GM18867 (cell line): ENCODE data around the gene CCDC91.
"Not testable (repeated sequence)": the region's sequence is repeated elsewhere in the genome, so short reads cannot be mapped to it uniquely, and the experiment has no call there.

Experiments
- ATAC-seq: cut with Tn5 transposase; IDR thresholded peaks from one replicate; pipeline ENCODE4 v1.9.1; 2021; ENCODE audit warnings: mild to moderate bottlenecking, moderate library complexity; ENCODE audit not compliant: unreplicated experiment

Gene CCDC91

DNA sequence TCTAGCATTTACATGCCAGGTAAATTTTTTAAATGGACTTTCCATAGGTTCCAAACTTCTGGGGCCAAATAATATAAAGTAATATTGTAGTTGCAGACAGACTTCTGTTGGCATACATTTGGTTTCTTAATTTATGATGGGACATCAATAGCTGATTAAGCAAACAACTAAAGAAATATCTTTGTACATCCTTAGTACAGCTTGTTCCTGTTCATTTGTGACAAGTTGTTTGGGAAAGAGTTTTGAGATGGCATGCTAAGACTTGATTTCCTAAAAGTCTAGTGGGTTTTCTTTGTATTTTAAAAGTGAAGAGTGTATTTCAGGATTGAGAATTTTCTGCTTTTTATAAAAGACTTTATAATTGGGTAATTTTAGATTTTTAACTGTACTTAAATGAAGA is 41.0 kb downstream of the CCDC91 start:
- no peak for ATAC-seq

DNA sequence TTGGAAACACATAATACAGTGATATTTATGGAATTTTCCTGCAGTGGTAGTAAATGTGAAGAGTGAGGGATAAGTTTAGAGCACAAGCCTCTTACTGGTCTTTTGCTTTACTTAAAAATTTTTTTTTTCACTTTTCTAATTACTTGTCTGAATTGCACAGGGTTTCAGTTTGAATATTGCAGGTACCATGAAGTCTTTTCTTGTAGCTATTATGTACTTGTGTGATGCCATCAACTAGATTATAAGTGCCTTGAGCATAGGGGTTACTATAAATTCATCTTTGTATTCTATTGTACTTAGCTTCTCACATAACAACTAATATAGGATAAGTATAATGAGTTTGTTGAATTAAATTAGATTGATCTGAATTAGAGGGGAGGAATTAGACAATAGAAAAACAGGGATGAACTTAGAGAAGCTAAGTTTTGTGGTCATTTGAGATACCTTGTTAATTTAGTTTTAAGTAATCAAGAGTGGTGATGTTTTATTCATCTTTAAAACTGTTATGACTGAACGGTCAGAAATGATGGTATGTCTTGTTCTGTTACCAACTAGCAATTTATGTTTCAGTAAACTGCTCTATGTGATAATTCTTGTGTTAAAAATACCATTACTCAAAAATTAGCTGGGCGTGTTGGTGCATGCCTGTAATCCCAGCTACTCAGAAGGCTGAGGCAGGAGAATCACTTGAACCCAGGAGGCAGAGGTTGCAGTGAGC is 42.1 kb downstream of the CCDC91 start:
- ATAC-seq, result no peak

DNA sequence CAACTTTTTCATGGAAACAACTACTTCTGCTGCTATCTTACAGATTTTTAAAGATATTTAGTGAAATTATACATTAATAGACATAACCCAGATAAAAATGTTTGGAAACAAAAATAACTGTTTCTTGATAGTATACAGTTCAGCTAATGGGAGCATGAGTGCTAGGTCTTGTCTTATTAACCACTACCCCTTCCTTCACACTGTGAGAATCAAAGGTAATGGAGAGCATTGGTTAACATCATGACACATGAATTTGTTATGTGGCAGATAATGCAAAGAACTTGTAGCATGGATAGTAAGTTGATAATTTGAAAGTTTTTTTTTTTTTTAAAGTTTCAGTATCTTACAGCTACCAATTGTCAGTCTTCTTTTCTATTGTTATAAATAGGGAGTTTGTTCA is 44.2 kb downstream of the CCDC91 start:
- no peak for ATAC-seq

DNA sequence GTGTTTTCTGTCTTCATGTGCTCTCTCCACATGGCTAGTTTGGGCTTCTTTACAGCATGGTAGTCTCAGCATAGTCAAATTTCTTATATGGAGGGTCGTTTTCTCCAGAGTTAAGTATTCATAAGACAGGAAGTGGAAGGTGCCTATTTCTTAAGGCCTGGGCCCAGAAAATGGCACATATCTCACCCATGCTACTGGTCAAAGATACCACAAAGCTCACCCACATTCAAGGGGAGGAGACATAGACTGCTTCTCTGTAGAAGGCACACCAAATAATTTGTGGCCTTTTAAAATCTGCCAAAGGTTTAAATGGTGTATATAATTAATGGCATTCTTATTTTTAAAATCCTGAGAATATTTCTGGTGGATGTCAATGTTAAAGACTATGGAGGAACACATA is 44.8 kb downstream of the CCDC91 start:
- ATAC-seq, result no peak

DNA sequence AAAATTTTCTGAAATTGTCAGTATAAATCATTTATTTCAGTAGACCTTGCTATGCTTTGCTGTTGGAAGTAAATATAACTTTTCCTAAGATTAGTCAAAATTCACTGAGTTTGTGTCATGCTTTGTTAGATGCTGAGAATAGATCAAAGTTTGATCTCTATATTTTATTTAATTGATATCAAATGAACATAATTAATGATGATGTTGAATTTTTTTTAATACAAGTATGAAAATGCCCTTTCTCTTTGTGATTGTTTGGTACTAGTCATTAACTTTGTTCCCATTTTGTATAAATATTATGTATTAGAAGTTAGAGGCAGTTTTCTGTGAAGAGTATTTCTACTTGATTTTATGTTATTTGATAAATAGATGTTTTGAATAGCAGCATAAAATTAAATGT is 45.7 kb downstream of the CCDC91 start:
- ATAC-seq, result no peak

DNA sequence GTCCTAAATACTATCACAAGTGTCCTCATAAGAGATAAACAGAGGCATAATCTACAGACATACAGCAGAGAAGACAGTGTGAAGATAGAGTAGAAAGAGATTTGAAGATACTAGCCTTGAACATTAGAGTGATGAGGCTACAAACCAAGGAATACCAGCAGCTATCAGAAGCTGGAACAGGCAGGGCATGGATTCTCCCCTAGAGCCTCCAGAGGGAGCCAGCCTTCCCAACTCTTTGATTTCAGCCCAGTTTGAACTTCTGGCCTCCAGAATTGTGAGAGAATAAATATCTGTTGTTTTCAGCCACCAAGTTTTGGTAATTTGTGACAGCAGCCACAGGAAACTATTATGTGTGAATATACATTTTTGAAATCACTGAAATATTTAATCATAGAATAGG is 47.2 kb downstream of the CCDC91 start:
- ATAC-seq, result no peak

DNA sequence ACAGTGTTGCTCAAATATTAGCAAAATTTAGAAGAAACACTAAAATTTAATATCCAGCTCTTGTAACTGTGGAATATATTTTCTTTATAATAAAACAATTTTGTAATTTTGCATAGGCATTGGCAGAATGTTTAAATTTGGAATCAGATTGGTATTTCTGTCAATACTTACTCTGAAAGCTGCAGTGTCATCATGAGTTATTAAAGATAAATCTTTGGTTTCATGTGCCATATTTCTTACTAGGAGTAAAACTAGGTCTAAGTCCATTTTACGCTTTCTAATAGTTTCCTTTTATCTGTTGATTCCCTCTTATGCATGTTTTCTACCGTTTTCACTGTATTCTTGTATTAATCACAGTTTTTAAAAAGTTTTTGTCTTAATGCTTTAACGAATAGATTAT is 49.7 kb downstream of the CCDC91 start:
- ATAC-seq, result no peak

DNA sequence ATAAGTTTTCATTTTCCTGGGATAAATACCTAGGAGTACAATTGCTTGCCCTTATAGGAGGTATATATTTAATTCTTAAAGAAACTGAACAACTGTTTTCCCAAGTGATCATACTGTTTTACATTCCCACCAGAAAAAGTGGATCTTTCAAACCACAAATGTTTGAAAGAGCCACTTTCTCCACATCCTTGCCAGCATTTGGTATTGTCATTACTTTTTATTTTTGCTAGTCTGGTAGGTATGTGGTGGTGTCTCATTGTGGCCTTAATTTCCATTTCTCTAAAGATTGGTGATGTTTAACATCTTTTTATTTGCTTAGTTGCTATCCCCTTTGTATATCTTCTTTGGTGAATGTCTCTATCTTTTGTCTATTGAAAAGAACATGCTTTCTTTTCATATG is 50.6 kb downstream of the CCDC91 start:
- no peak for ATAC-seq

DNA sequence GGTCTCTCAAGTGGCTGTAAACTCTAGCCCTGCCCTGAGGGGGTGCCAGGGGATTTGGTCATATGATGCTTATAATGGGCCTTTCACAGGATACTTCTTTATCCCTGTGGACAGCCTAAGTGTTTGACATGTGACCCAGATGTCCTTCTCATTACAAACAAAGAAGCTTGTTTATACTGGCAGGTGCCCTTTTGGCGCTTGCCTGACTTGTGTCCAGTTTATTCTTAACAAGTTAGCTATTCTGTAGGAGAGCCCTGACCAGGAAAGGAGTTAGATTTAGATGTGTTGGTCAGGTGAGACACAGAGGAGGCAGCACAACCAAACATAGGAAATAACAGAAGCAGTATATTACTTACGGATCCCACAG is 51.9 kb downstream of the CCDC91 start:
- no peak for ATAC-seq

DNA sequence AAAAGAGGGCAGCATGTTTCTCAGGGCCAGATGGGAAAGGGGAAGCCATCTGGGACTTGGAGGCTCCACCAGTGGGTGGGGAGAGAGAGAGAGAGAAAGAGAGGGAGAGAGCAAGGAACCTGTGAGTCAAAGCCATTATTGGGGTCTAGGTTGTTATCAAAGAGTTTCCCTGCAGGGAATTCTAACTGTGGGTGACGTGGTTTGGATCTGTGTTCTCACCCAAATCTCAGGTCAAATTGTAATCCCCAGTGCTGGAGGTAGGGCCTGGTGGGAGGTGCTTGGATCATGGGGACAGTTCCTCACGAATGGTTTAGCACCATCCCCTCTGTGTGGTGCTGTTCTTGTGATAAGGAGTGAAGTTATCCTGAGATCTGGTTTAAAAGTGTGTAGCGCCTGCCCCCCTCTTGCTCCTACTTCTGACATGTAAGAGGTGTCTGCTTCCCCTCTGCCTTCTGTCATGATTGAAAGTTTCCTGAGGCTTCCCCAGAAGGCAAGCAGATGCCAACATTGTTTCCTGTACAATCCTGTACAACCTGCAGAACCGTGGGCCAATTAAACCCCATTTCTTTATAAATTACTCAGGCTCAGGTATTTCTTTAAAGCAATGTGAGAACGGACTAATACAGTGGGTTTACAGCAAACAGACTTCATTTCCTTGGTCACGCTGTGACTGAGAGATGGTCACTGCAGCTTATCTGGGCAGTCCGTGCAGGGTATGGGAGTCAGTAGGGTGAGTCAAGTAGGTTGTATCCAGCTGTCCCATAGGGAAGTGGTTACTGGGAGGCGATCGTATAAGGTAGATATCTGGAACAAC is 52.4 kb downstream of the CCDC91 start:
- ATAC-seq, result no peak

DNA sequence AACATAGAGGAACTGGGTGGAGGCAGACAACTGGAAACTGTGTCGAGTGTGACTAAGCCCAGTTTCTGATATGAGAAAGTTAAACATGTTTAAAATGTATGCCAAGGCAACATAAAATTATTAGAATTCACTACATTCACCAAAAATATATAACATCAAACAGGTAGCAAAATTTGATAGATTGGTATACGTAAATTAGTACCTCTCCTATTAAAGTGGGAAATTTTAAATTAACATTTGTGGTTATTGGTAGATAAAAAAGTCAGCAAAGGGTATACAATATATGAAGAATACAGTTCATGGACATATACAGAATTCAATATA is 53.0 kb downstream of the CCDC91 start:
- ATAC-seq, result no peak

DNA sequence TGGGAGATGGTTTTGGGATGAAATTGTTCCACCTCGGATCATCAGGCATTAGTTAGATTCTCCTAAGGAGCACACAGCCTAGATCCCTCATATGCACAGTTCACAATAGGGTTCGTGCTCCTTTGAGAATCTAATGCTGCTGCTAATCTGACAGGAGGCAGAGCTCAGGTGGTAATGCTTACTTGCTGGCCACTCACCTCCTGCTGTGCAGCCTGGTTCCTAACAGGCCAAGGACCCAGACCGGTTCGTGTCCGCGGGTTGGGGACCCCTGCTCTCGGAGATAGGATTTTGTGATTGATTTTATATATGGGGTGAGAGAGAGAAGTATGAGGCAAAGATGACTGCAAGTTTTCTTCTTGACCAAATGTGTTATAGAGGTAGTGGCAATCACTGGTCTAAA is 57.5 kb downstream of the CCDC91 start:
- ATAC-seq, result no peak

DNA sequence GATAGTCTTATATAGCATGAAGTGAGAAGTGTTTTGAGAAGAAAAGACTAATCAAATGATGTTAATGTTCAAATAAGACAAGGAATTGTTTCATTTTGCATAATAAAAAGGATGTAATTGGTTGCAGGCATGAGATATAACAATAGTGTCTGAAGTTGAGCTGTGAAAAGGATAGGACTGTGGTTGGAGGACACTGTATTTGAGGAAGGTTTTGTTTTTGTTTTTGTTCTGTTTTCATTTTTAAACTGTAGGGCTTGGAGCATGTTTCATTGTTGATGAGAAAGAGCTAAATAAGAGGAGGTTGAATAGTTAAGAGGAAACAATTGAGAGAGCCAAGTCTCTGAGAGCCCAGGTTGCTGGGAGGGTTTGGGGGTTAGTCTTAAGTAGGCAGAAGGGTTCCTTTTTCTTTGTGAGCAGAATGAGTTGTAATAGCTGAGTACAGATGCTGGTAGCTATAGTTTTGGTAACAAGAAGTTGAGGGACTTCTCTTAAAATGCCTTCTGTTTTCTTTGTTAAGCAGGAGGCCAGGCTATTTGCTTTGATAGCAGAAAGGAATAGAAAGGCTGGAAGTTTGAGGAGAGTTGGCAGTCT is 58.4 kb downstream of the CCDC91 start:
- ATAC-seq, result no peak

DNA sequence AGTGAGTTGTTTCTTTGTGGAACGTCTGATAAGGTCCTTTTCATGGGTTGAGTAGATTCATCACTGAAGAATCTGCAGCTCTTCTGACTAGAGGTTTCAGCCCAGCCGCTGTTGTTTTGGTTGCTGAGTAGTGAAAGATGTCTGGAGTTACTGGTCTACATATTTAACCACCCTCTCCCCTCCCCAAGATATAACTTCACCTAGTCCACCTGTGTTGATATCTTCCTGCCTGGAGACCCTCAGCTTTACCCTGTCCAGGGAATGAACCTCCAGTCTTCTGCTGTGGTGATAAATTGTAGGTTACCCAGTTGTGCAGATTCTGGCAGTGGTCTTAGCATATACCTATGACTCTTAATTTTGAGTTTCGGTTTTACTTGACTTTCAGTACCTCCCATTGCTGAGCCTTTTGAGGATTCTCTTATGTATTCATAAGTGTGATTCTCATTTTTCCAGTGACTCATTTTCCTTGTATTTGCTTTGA is 62.9 kb downstream of the CCDC91 start:
- peak; percentile 97 for ATAC-seq

DNA sequence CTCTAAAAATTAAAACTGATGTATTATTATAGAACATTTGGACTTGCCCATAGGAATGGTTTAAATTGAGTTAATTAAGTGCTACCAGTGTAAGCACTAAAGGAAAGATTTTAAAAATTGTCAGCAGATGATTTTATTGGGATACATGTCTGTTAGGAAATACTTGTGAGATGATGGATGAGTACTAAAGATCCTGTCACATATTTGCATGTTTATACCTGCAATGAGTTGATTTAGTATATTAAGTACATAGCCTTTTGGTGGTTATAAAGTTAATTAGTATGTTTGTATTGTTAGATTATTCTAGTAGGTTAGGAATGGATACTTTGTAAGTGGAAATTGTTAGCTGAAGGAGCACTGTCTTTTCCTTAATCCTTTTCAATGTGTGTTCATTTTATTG is 67.2 kb downstream of the CCDC91 start:
- no peak for ATAC-seq

DNA sequence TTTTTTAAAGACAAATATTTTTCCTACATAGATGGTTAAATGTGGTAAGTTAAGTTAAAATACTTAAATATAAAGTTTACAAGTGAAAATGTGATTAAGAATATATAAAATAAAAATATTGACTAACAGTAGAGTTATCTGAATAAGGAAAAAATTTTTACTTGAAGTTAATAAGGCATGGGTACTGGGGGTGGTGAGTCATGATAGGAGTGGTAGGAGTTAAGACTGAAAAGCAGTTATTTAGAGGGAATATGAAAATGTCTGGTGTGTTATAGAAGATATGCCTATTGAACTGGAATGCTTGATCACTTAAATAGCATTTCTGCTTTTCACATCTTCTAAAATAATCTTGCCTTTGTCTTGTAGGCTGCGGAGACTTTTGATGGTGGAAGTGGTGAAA is 68.7 kb downstream of the CCDC91 start:
- no peak for ATAC-seq

DNA sequence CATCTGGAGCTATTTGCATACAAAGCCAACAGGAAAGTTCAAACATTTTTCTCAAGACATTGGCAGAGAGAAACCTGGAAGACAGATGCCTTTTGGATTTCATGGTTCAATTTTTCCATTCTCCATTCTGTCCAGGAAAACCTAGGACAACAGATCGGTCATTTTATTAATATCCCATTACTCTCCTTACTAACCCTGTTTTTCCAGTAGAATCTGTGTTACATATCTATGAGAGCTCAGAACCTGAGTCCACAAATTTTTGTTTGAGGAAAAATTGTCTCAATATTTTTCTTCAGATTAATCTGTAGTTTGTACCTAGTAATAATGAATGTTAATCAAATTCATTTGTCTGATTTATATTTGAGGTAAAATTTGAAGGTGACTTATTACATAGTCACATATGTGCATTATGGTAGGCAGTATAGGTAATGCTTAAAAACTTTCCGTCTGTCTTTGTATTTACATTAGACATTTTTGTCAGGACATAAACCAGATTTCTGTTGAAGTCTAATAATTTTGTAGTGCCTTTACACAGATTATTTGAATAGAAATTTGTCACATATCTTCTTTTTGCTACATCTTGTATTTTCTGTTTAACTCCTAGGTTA is 75.3 kb downstream of the CCDC91 start:
- ATAC-seq, result no peak

DNA sequence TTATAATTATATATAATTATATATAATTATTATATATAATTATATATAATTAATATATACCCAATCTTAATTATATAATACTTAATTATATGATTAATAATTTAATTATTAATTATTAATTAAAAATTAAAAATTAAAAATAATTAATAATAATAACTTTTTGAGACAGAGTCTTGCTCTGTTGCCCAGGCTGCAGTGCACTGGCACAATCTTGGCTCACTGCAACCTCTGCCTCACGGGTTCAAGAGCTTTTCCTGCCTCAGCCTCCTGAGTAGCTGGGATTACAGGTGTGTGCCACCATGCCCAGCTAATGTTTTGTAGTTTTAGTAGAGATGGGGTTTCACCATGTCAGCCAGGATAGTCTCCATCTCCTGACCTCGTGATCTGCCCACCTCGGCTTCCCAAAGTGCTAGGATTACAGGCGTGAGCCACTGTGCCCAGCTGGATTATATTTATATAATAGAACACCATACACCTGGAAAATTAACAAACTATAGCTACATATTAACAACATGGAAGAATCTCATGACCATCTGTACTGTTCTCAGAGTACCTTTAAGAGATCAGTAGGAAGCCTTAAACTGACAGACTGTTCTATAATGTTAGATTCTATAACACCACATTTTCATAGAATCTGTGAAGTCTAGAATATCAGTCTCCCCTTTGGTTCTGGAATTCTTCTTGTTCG is 77.8 kb downstream of the CCDC91 start:
- not testable (repeated sequence) for ATAC-seq

DNA sequence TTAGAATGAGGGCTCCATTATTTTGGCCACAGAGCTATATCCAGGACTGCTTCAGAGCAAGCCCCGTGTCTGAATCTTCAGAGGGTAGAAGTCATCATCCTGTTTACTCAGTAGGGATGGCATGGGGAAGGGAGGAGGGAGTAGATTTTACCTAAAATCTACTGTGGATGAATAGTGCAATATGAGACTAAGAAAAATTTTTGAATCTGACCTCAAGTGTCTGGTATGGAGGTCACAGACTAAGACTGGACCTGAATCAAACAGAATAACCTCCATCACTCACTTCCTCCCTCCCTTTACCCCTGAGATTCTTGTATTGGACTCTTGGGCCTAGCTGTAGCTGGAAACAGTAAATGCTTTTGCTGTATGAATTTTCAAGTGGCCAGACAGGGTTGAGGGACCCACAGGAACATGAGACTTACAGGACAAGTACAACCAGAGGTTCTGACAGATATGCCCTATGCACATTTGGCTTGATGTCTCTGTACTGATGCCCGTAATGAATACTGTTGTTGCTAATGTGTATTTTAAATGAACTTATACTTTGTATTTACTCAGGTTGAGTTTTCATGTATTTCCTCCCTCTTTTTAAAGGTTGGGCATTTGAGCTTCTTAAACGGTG is 78.5 kb downstream of the CCDC91 start:
- ATAC-seq, result no peak

DNA sequence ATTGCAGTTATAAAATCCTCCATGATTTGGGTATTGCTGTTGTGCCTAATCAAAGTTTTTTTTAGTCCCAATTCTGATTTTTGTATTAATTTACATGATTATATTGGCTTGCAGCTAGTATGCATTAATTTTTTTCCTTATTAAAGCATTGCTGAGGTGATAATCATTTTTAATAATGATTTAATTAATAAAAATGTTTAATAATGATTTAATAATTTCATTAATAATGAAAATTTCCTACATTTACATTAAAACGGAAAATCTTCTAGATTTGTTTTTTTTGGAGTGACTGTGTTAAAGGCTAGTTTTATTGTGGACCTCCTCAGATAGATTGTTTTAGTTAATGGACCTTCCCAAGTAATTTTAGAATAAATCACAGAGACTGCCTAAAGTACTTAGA is 79.6 kb downstream of the CCDC91 start:
- no peak for ATAC-seq

DNA sequence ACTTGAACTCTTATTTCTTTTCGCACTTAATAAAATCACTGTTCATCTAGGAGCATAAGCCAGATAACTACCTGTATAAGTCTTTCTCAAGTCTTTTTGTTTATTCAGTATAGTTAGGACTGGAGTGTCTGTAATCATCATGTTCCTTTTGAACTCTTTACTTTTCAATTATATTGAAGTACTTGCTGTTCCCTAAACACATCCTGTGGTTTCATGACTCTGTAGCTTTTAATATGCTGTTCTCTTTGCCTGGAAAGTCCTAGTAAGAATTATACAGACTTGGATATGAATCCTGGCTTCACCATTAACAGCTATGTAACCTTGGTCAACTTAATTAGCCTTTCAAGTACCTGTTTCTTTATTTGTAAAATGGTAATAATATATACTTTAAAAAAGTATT is 88.2 kb downstream of the CCDC91 start:
- no peak for ATAC-seq
